ENCODE measurements around the gene SEPSECS.
A peak's percentile ranks its signal among the peaks of the same experiment; 100 is the strongest.

The SEPSECS gene

DNA sequence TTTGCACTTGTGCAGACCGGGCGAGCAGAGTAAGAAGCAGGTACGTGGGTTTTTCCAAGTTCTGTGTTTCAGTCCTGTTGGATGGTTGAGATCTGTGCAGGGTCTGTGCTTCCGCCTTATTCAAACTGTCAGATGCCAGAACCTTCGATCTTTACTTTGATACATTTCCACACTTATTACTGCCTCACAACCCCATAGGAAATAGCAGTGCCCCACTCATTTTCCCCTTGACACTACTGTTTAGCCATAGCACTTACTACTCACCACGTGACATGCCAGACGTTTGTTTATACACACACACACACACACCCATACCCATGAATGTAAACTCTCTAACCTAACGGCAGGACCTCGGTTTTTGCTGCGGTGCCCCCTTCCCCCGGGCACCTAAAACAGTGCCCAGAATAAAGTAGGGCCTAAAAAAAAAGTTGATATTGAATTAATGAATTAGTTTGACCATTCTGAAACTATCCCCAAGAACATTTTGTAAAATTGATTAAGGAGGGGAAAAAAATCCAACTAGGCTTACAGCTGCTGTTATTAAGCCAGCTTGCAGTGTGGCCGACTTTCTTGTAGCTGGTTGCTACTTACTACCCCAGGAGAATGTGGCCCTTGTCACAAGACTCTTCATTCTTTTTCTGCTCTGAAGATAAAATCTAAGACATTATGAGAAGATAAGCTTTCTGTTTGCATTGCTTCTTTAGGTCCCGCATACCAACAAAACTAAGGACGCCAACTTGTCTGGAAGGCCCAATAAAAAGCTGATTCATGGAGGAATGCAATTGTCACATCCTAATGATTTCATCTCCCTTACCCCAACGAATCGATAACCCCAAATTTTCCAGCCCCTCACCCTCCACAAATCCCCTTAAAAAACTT, 704 bp upstream of the SEPSECS start:
- no peak for DNase-seq (ENCODE audit: low read depth)
- H3K4me3 ChIP-seq (ENCODE audit: low read depth, low read length) = peak overlapping the region; percentile 64

DNA sequence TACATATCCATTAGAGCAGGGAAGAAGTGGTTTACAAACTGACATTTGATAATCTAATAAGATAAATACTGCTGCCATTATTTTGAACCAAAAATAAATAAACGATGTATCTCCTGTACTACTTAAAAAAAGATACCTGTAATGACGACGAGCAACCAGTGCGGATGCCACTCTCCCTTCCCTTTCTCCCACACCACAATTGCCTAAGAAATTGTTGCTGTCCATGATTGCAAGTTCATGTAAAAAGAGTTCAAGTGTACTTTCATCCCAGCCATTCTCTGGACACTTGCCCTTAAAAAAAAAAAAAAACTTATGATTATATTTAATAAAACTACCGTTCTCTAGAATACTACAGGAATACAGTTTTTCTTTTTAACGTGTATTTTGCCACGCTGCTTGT, 1.4 kb downstream of the SEPSECS start:
- no peak for DNase-seq (ENCODE audit: low read depth)
- no peak overlapping the region for H3K4me3 ChIP-seq (ENCODE audit: low read depth, low read length)

DNA sequence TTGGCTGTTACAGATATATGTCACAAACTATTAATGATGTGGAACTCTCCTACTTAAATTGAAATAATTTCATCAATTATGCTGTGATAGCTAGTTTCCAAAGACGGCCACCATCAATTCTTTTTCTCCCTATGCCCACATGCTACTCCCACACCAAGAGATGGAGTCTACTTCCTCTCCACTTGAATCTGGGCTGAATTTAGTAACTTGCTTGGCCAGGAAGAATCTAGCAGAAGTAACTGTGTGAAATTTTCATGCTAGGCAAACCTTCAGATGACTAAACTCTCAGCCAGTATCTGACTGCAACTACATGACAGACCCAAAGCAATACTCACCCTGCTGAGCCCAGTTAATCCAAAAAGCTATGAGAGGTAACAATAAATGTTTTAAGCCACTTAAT, 3.2 kb downstream of the SEPSECS start:
- H3K4me3 ChIP-seq (ENCODE audit: low read depth, low read length) = no peak overlapping the region
- DNase-seq (ENCODE audit: low read depth) = no peak

DNA sequence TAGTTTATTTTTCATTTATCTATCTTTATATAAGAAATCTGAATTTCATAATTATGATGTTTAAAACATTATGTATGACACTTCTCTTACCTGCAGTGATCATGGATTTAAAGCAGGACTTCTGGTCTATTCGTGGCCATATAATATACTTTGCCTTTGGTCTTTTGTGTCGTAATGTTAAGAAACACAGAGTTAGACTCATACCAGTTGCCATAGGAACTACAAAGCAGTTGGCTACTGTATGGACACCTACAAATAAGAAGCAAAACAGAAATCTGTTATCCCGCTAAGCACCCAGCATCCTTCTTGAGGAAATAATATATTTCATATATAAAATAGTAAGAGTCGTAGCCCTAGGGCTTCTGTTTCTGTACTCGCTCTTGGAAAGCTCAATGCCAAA, 4.3 kb downstream of the SEPSECS start:
- H3K4me3 ChIP-seq (ENCODE audit: low read depth, low read length) = no peak overlapping the region
- DNase-seq (ENCODE audit: low read depth) = no peak

DNA sequence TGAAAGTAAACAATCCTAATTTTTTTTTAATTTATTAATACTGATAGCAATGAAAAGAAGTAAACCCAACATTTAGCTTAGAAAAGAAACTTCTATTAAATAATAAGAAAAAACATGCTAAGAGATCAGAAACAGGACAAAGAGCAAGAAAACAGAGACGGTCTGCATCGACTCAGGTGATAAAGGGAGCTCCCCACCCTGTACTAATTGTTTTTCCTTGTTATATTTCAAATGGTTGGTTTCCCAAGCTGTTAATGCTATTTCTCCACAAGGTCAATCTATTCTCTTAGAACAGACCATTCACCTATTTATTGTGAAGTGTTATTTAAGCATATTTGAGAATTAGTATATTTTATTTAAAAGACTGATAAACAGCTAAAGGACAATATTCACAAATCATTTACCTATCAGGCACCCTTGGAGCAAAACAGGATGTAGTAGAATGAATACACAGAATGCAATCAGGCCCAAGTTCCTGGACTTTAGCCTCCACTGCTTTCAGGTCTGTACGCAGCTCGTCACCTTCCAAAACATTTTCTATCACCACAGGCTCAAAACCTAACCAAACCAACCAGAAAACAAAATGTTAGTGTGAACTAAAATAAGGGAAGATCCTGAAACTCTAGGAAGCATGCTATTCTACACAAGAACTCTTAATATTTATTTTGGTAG, 5.5 kb downstream of the SEPSECS start:
- no peak for DNase-seq (ENCODE audit: low read depth)
- no peak overlapping the region for H3K4me3 ChIP-seq (ENCODE audit: low read depth, low read length)

DNA sequence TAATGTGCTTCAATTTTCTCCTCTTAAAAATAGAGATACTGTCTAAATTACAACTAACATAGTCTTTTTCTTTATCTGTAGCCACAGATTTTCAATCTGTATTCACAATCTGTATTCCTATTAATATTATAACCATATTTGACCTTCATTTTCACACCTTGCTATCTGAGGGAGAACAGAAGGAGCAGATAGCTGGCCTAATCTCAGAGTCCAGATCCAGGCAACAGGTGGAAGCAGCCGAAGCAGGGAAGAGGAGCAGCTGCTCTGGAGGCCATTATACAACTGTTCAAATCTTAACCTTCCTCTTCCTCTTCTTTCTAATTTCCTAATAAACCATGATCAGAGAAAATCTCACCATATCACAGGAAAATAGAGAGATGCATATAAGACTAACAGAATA, 14.2 kb downstream of the SEPSECS start:
- DNase-seq (ENCODE audit: low read depth) = no peak
- H3K4me3 ChIP-seq (ENCODE audit: low read depth, low read length) = no peak overlapping the region

DNA sequence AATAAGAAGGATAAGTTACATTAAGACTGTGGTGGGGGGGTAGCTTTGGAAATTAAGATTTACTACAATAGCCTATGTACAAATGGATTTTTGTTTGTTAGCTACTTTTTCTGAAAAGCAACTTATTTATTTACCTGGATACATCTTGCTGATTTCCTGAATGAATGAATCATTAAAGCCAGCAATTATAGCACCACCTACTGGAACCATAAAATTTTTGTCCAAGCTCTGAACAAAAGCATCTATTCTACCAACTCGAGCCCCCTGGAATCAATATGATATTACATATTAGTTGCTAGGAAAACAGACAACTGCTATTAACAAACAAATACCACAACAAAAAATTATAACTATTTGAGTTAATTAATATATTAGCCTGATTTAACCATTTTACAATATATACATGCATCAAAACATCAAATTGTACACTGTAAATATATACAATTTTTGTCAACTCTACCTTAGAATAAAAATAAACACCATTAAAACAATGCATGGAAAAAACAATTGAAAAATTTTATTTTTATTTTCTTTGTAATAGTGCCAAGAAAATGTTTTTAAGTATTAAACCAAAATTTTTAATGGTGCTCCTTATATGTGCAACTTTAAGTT, 15.3 kb downstream of the SEPSECS start:
- H3K4me3 ChIP-seq (ENCODE audit: low read depth, low read length) = no peak overlapping the region
- DNase-seq (ENCODE audit: low read depth) = no peak

DNA sequence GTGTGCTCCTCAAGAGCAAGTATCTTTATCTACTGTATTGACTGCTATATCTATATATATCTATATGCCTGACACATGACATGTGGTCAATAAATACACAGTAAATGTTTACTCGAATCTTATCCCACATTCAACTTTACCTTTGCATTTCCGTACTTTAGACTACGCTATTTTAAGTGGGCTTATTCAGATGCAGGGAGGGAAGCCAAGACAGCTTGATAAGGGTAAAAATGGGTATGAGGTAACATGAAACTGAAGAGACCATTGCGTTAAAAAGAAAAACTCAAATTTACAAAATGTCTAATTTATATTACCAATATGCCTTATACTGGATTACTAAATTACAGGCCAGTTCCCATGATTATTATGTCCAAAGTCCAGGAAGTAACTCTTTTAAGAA, 17.8 kb downstream of the SEPSECS start:
- no peak overlapping the region for H3K4me3 ChIP-seq (ENCODE audit: low read depth, low read length)
- no peak for DNase-seq (ENCODE audit: low read depth)

DNA sequence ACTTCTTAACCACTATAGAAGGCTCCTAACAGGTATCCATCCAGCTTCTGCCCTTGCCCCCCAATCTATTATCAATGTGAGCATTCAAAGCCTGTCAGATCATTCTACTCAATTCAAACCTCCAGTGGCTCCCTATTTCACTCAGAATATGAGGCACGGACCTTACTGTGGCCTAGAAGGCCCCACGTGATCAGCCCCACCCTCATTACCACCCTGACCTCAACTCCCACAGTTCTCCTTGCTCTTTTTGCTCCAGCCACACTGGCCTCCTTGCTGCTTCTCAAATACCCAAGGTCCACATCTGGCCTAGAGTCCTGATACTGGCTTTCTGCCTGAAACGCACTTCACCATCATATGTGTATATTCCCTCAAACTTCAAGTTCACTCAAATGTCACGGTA, 18.7 kb downstream of the SEPSECS start:
- no peak for DNase-seq (ENCODE audit: low read depth)
- H3K4me3 ChIP-seq (ENCODE audit: low read depth, low read length) = no peak overlapping the region

DNA sequence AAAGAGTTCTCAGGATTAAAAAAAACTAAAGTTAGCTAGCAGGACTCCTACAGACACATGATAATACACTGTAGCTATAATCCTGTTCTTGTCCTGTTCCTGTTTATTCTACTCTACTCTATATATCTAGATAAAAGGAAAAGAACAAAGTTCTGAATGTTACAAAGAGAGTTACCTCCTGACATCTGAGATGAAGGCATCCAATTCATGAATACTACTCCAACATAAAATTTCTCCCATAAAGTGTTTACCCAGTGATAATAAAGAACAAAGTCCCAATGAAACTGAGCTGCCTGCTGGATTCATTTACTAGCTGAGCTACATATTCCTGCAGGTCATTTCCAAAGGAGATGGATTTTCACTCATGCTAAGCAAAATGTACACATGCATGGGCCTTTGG, 27.1 kb downstream of the SEPSECS start:
- no peak overlapping the region for H3K4me3 ChIP-seq (ENCODE audit: low read depth, low read length)
- no peak for DNase-seq (ENCODE audit: low read depth)

DNA sequence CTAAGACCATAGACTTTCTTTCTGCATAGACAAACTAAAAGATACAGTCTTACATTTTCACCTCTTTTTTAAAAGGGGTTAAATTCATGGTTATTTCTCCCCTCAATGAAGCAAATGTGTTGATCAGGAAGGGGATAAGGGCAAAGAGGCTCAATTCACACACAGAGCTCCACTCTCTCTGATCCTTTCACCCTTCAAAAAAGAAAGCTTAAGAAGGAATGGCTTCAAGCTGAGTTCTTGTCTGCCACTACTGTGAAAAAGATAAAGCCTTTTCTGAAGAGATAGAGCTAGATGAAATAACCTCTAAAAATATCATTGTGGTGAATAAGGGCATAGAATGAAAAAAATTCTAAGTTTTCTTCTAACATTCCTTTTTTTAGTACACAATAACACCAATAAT, 28.3 kb downstream of the SEPSECS start:
- no peak overlapping the region for H3K4me3 ChIP-seq (ENCODE audit: low read depth, low read length)
- DNase-seq (ENCODE audit: low read depth) = no peak

DNA sequence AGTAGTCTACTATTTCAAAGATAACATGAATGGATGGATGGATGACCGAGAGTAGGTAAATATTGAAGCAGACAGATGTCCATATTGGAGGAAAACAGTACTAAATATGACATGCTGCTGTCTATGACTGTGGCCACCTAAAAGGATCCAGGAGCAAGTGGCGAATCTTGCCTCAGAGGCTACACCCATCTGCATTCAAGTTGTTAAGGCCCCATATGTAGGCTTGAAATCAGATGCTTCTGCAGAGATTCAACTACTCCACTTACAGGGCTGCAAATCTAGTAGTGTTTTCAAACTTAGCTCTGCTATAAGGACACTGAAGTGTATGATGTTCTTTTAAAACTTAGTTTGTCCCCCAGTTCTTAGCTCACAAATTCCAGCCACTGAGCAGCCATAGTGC, 28.9 kb downstream of the SEPSECS start:
- no peak for DNase-seq (ENCODE audit: low read depth)
- no peak overlapping the region for H3K4me3 ChIP-seq (ENCODE audit: low read depth, low read length)

DNA sequence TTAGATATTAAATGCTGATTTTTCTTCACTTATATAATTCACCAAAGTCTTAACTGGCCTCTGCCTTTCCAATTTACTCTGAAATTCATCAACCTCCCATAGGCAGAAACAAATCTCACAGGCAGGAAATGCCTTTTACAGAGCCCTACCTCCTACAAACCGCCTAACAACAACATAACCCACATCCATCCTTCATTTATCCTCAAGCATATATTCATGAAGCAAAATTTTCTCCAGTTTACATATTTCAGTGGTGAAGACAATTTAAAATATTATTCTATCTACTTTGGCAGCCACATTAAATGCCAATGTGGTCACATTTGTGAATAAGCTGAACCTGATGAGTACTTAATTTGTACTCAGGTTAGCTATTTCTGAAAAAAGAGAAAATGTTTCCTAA, 30.3 kb downstream of the SEPSECS start:
- no peak for DNase-seq (ENCODE audit: low read depth)
- H3K4me3 ChIP-seq (ENCODE audit: low read depth, low read length) = no peak overlapping the region

DNA sequence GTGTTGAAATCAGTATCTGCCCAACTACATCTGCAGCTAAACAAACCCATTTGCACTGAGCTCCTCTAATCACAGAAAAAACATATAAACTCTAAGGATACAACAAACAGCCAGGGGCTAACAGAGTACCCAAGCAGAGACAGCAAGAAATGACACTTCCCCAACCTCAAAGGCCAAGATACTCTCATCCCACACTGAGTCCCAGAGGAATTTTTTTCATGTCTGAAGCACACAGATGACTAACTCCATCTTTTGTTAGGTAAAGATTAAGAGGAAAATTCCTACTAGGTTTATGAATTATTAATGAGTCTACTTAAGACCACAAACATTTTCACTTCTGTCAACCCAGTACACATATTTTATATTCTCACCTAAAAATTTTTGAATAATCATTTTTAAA, 31.6 kb downstream of the SEPSECS start:
- H3K4me3 ChIP-seq (ENCODE audit: low read depth, low read length) = no peak overlapping the region
- no peak for DNase-seq (ENCODE audit: low read depth)

DNA sequence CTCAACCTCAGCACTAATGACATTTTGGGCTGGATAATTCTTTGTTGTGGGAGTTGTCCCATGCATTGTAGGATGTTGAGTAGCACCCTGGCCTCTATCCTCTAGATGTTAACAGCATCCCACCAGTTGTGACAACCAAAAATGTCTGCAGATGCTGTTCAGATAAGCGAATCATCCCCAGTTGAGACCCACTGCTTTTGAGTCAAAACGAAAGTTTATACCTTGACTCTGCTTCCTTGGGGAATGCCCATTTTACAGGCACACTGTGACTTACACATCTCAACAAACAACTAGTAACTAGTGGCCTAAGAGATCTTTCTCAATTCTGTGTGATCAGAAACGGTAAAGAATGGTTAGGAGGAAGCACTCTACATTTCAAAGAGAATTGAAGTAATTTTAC, 37.0 kb downstream of the SEPSECS start:
- DNase-seq (ENCODE audit: low read depth) = no peak
- H3K4me3 ChIP-seq (ENCODE audit: low read depth, low read length) = no peak overlapping the region

DNA sequence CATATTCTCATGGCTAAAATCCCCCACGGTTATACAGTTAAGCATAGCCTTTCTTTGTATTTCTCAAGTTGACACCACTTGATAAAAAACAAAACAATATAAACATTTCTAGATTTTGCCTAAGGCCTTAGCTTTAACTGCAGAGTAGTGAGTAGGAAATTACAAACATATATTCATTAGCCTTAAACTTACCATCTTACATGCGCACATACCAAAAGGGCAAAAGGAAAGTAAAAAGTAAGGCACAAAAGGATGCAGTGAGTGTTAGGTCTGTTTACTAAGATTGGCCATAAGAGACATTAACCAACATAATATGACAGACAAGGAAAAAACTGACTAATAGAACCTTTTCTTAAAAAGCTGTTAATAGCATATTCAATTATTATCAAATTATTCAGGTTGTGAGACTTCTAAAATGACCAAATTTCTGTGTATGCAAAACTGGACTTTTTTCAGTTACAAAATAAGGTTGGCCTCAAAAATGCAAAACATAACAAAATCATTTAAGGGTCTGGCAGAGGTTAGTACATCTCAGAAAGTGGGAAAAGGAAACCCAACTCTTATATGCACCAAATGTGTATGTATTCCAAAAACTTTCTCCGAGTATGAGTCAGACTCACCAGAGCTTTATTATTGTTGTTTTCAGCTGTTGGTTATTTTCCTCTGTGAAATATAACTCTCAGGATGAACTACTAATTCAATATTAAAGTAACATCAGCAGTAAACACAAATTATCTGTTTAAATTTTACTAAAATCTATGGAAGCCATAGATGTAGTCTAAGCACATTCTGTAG, 39.9 kb downstream of the SEPSECS start:
- no peak for DNase-seq (ENCODE audit: low read depth)
- H3K4me3 ChIP-seq (ENCODE audit: low read depth, low read length) = no peak overlapping the region

DNA sequence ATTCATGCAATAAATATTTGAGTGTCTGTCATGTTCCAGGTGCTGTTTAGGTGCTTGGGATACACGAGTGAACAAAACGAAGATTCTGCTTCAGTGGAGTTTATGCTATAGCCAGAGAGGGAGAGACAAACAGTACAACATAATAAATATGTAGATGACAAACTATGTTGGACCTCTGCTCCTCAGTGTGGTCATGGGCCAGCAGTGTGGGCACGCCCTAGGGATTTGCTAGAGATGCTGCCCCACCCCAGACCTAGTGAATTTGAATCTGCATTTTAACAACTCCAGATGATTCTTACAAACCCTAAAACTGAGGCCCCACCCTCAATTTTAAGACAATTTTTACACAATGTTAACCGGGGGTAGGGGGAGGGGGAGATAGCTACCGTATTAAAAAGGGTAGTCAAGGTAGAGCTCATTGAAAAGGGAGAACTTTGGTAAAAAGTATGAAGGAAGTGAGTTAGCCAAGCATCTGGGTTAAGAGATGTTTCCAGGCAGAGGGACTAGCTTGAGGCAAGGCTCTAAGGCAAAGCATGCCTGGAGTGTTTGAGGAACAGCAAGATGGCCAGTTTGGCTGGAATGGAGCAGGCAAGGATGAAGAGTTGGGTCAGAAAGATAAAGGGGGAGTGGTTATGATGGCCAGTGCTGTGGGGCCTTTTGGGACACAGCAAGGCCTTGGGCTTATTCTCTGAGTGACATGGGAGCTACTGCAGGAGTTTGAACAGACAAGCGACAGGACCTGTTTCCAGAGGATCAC, 42.4 kb downstream of the SEPSECS start:
- no peak for DNase-seq (ENCODE audit: low read depth)
- no peak overlapping the region for H3K4me3 ChIP-seq (ENCODE audit: low read depth, low read length)

DNA sequence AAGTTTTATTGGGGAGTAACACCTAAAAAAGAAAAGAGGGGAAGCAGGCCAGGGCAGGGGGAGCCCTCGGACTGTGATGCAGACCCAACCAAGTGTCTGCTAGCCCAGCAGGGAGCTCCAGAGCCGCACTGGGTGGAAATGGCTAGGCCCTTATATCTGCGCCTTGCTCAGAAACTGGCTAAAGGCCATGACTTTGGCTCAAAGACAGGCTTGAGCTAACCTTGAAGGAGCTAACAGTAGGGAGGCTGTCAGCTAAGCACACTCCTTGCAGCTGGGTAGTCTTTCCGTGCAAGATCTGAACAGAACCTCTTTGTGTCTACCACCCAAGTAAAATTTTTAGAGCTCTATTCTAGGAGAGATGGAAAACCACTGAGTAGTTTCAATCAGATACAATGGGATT, 43.0 kb downstream of the SEPSECS start:
- no peak overlapping the region for H3K4me3 ChIP-seq (ENCODE audit: low read depth, low read length)
- no peak for DNase-seq (ENCODE audit: low read depth)

All from skeletal muscle cell (primary cell).